RWPE2 (cell line): ENCODE results near the gene FRS3.
"Not testable (repeated sequence)": the region's sequence is repeated elsewhere in the genome, so short reads cannot be mapped to it uniquely, and the experiment has no call there.

Experiments
- ATAC-seq: fragments of 200-7000 bp; cut with Tn5 transposase; 3 replicates; pipeline ENCODE4 v1.9.1; 2021; ENCODE audit warnings: low read depth
- DNase-seq: peaks from one replicate; pipeline ENCODE4 v3.0.0-alpha.2; 2020; ENCODE audit warnings: low spot score
- H3K27ac ChIP-seq: fragments of 450-650 bp; 2 replicates; pipeline ENCODE4 v1.5.1; 2017; ENCODE audit warnings: mild to moderate bottlenecking; ENCODE audit not compliant: poor library complexity, severe bottlenecking
- H3K27me3 ChIP-seq: fragments of 250-450 bp; sonication (Bioruptor Pico); 2 replicates; pipeline ENCODE4 v1.5.1; 2021; ENCODE audit warnings: mild to moderate bottlenecking, moderate library complexity; ENCODE audit not compliant: insufficient read depth, poor library complexity, severe bottlenecking
- H3K36me3 ChIP-seq: fragments of 250-450 bp; sonication (Bioruptor Pico); 2 replicates; pipeline ENCODE4 v1.5.1; 2020; ENCODE audit warnings: low read depth, mild to moderate bottlenecking, moderate library complexity
- H3K4me1 ChIP-seq: fragments of 250-450 bp; sonication (Bioruptor Pico); 2 replicates; pipeline ENCODE4 v1.5.1; 2021; ENCODE audit warnings: mild to moderate bottlenecking, moderate library complexity; ENCODE audit not compliant: insufficient read depth, poor library complexity, severe bottlenecking
- H3K4me3 ChIP-seq: fragments of 250-450 bp; sonication (Bioruptor Pico); 2 replicates; pipeline ENCODE4 v1.5.1; 2021; ENCODE audit warnings: mild to moderate bottlenecking, moderate library complexity; ENCODE audit not compliant: severe bottlenecking
- H3K9me3 ChIP-seq: fragments of 250-450 bp; sonication (Bioruptor Pico); 2 replicates; pipeline ENCODE4 v1.5.1; 2021; ENCODE audit warnings: mild to moderate bottlenecking, moderate library complexity; ENCODE audit not compliant: severe bottlenecking
- TF ChIP-seq, protein P1 (sequence below): fragments of 450-650 bp; IDR thresholded peaks from one replicate; pipeline ENCODE4 v1.5.1; 2017; ENCODE audit warnings: mild to moderate bottlenecking, moderate library complexity; ENCODE audit not compliant: poor library complexity, severe bottlenecking

The FRS3 gene

DNA sequence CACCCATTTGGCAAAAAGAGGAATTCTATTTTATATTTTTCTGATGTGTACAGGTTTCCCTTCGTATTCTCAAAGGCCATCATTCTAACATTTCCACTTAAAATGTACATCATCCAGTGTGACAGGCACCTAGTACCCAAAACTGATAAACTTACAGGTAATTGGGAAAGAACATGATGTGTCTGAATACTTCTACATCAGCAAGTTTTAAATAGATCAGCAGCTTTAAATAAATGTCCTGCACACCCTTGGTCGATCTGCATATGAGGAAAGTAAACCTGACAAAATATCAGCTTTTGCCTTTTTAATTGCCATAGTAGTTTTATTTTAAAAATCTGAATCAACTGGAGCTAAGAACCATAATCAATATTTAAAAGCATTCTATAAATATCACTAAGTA lies 34.3 kb upstream of the FRS3 start:
- Histone ChIP-seq H3K36me3 (no peaks in the 10 kb centered on the region), H3K4me3 (no peak overlapping the region), H3K9me3 (no peaks in the 10 kb centered on the region), H3K27ac (no peak overlapping the region), H3K27me3 (no peaks in the 10 kb centered on the region), H3K4me1 (peaks cover 4% of the 10 kb centered on the region)
- no peak for ATAC-seq
- DNase-seq = no peak
- TF ChIP-seq, protein P1, sequence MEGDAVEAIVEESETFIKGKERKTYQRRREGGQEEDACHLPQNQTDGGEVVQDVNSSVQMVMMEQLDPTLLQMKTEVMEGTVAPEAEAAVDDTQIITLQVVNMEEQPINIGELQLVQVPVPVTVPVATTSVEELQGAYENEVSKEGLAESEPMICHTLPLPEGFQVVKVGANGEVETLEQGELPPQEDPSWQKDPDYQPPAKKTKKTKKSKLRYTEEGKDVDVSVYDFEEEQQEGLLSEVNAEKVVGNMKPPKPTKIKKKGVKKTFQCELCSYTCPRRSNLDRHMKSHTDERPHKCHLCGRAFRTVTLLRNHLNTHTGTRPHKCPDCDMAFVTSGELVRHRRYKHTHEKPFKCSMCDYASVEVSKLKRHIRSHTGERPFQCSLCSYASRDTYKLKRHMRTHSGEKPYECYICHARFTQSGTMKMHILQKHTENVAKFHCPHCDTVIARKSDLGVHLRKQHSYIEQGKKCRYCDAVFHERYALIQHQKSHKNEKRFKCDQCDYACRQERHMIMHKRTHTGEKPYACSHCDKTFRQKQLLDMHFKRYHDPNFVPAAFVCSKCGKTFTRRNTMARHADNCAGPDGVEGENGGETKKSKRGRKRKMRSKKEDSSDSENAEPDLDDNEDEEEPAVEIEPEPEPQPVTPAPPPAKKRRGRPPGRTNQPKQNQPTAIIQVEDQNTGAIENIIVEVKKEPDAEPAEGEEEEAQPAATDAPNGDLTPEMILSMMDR = no peak

DNA sequence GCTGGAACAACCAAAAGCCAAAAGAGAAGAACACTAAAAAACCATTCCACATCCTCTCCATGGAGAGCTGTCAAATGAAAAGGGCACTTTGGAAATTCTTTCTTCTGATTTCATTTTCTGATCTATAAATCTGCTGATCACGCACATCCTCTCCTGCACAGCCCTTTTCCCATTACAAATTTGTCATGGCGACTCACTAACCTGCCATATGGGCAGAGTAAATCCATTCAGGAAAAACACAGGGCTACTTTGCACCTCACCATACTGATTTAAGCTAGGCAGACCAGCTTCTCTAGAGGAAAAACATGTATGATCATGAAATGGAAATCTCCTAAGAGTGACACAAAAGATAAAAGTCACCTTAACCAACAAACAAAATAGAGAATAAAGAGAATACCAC lies 33.8 kb upstream of the FRS3 start:
- H3K9me3 ChIP-seq = no peaks in the 10 kb centered on the region
- no peak overlapping the region for H3K27ac ChIP-seq
- H3K36me3 ChIP-seq = no peaks in the 10 kb centered on the region
- H3K27me3 ChIP-seq = no peaks in the 10 kb centered on the region
- TF ChIP-seq, protein P1 = no peak
- DNase-seq = no peak
- H3K4me3 ChIP-seq = no peak overlapping the region
- no peaks in the 10 kb centered on the region for H3K4me1 ChIP-seq
- ATAC-seq = no peak

DNA sequence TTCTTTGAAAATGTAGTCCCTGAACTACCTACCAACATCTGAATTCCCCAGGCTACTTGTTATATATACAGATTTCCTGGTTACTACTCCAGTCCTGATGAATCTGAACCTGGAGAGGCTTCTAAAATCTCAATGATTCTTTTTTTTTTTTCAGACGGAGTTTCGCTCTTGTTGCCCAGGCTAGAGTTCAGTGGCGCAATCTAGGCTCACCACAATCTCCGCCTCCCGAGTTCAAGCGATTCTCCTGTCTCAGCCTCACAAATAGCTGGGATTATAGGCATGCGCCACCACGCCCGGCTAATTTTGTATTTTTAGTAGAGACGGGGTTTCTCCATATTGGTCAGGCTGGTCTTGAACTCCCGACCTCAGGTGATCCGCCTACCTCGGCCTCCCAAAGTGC lies 32.2 kb upstream of the FRS3 start:
- not testable (repeated sequence) for H3K27me3 ChIP-seq, H3K4me3 ChIP-seq, DNase-seq, H3K27ac ChIP-seq, H3K9me3 ChIP-seq, H3K4me1 ChIP-seq, H3K36me3 ChIP-seq, ATAC-seq

DNA sequence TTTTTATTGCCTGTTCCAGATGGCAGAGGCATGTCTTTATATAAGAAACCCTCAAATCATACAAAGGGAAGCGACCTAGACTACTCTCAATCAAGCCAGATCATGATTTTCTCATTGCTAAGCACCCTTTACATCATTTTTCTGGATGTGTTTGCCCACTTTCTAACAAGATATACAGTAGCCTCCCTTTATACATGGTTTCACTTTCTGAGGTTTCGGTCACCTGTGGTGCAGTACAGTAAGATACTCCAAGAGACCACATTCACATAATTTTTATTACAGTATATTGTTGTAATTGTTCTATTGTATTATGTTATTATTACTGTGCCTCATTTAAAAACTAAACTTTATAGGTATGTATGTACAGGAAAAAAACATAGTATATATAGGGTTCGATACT lies 31.4 kb upstream of the FRS3 start:
- no peaks in the 10 kb centered on the region for H3K4me1 ChIP-seq
- no peak for DNase-seq
- H3K9me3 ChIP-seq = no peaks in the 10 kb centered on the region
- no peaks in the 10 kb centered on the region for H3K36me3 ChIP-seq
- no peak for ATAC-seq
- no peak overlapping the region for H3K27ac ChIP-seq
- no peaks in the 10 kb centered on the region for H3K27me3 ChIP-seq
- TF ChIP-seq, protein P1 = no peak
- no peak overlapping the region for H3K4me3 ChIP-seq

DNA sequence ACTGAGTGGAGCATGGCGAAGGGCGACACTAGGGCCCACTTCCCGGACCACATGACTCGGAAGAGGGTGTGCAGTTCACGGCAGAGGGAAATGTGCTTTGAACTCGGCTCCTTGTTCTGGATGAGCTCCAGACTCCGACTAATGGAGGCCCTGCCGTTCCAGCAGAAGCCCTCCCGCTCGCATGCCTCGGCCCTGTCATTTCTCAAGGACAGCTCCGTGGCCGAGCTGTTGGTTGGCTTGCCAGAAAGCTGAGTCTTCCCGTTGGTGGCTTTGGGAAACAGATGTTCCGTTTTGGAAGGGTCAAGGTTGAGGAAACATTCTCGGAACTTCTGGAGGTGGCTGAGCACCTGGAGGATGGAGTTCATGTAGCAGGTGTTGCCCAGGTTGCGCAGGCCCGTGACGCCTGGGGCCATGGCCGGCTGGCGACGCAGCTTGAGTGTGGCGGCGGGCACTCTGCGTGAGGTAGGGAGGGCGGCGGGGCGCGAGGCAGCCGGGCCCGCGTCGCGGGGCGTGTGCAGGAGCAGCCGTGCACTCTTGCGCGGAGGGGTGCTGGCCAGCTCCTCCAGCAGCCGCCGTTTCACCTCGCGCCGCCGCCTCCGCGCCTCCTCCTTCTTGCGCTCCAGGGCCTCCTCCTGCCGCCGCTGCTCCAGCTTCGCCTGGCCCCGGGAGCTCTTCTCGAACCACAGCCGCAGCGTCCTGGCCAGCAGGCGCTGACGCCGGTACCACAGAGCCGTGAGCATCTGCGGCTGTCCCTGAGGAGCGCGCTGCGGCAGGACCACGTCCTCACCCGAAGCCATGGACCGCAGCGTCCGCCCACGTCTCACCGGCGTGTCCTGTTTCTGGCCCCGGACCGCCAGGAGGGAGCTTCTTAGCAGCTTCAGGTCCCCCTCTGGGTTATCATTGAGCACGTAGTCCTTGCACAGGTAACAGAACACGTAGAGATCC lies 26.4 kb upstream of the FRS3 start:
- TF ChIP-seq, protein P1 = no peak
- Histone ChIP-seq H3K27ac (no peak overlapping the region), H3K9me3 (no peaks in the 10 kb centered on the region), H3K4me3 (no peak overlapping the region), H3K36me3 (no peaks in the 10 kb centered on the region), H3K27me3 (no peaks in the 10 kb centered on the region), H3K4me1 (no peaks in the 10 kb centered on the region)
- ATAC-seq (no peak), DNase-seq (no peak)
